Endothelial cell of umbilical vein (primary cell): ENCODE results near the gene ANKRD33B. TPM values are rescaled to one million over a fixed set of nuclear protein-coding genes. Genes with fewer than 3 reads are reported as not detected.

ENCODE experiments used
- BruUV-seq: library from RNA; stranded (reverse); fragments of 400-500 nt; replicated peaks from 2 replicates; lab custom pipeline; 2021; lab: Mats Ljungman, UMichigan
- CTCF ChIA-PET: fragments of 300-600, 350-600 bp; sonication (Branson Sonifier 250); formaldehyde crosslinking; loops from one replicate; lab custom pipeline; 2021; ENCODE audit warnings: antibody characterized with exemption, inconsistent platforms; lab: Charles Lee
- POLR2A ChIA-PET: fragments of 300-600, 350-600 bp; sonication (Branson Sonifier 250); formaldehyde crosslinking; loops from one replicate; lab custom pipeline; 2021; ENCODE audit warnings: antibody characterized with exemption, inconsistent platforms; lab: Charles Lee
- DNase-seq: peaks from one replicate; pipeline ENCODE4 v3.0.0-alpha.2; 2011; ENCODE audit warnings: low read depth, low spot score
- FAIRE-seq: peaks from 2 replicates; lab custom pipeline; 2011; peaks lifted over from hg19 to GRCh38; lab: Jason Lieb, UNC
- H2AFZ ChIP-seq: 2 replicates; pipeline ENCODE4 v1.6.0; 2012; ENCODE audit warnings: low read depth, low read length, control low read depth, inconsistent platforms
- H3K27ac ChIP-seq: 2 replicates; pipeline ENCODE4 v1.5.1; 2011; ENCODE audit warnings: low read depth, mild to moderate bottlenecking, control low read depth, low read length, moderate library complexity; ENCODE audit not compliant: insufficient read depth
- H3K27me3 ChIP-seq, 2 experiments: 2 replicates each; pipeline versions ENCODE4 v1.6.0 to v1.6.1; 2011; ENCODE audit warnings: low read length in 2 of 2, mixed read lengths in 1 of 2; ENCODE audit not compliant: control insufficient read depth in 2 of 2, insufficient read depth in 2 of 2
- H3K36me3 ChIP-seq, 2 experiments: 2 replicates in 1 of 2; 3 replicates in 1 of 2; pipeline ENCODE4 v1.5.1; 2011; ENCODE audit warnings: low read length in 2 of 2, mild to moderate bottlenecking in 1 of 2, moderate library complexity in 1 of 2; ENCODE audit not compliant: control insufficient read depth in 2 of 2, insufficient read depth in 2 of 2; ENCODE audit errors: extremely low read depth in 1 of 2
- H3K4me1 ChIP-seq: 3 replicates; pipeline ENCODE4 v1.5.1; 2011; ENCODE audit warnings: mild to moderate bottlenecking, low read length; ENCODE audit not compliant: control insufficient read depth, insufficient read depth; ENCODE audit errors: extremely low read depth
- H3K4me2 ChIP-seq: 2 replicates; pipeline ENCODE4 v1.6.1; 2011; ENCODE audit warnings: low read length, control low read depth, mixed read lengths; ENCODE audit not compliant: insufficient read depth
- H3K4me3 ChIP-seq, 3 experiments: fragments of 200-600 bp in 1 of 3; sonication (generic), shearing (Covaris generic) in 1 of 3; replicated peaks in 1 of 3; 2 replicates each; pipeline ENCODE4 v1.5.1; 2011 to 2016; ENCODE audit warnings: control low read depth in 3 of 3, low read length in 3 of 3, mild to moderate bottlenecking in 2 of 3, inconsistent platforms in 1 of 3, low read depth in 1 of 3, moderate library complexity in 1 of 3; ENCODE audit not compliant: insufficient read depth in 1 of 3
- H3K79me2 ChIP-seq: 2 replicates; pipeline ENCODE4 v1.6.0; 2012; ENCODE audit warnings: low read length, inconsistent platforms; ENCODE audit not compliant: control insufficient read depth, insufficient read depth
- H3K9ac ChIP-seq: replicated peaks from 2 replicates; pipeline ENCODE3; 2011; ENCODE audit warnings: low read length, control low read depth; ENCODE audit not compliant: insufficient read depth; ENCODE audit errors: extremely low read depth
- H3K9me1 ChIP-seq: replicated peaks from 3 replicates; pipeline ENCODE4 v1.6.0; 2011; ENCODE audit warnings: mild to moderate bottlenecking, low read length; ENCODE audit not compliant: control insufficient read depth, insufficient read depth; ENCODE audit errors: extremely low read depth
- H3K9me3 ChIP-seq: replicated peaks from 2 replicates; pipeline ENCODE4 v1.5.1; 2012; ENCODE audit warnings: low read length, inconsistent platforms; ENCODE audit not compliant: control insufficient read depth, insufficient read depth
- H4K20me1 ChIP-seq: replicated peaks from 2 replicates; pipeline ENCODE3; 2011; ENCODE audit warnings: mild to moderate bottlenecking, low read length; ENCODE audit not compliant: control insufficient read depth, insufficient read depth; ENCODE audit errors: extremely low read depth
- EZH2 ChIP-seq: IDR thresholded peaks from 2 replicates; pipeline ENCODE4 v1.6.1; 2012; ENCODE audit warnings: borderline replicate concordance, low read depth, mild to moderate bottlenecking, moderate library complexity, low read length, inconsistent platforms; ENCODE audit not compliant: severe bottlenecking
- FOS ChIP-seq: IDR thresholded peaks from 2 replicates; pipeline ENCODE4 v1.6.1; 2011; ENCODE audit warnings: mild to moderate bottlenecking, low read length, moderate library complexity, borderline replicate concordance; ENCODE audit not compliant: insufficient read depth
- GATA2 ChIP-seq: IDR thresholded peaks from 2 replicates; pipeline ENCODE4 v1.7.0; 2011; ENCODE audit warnings: low read depth, mild to moderate bottlenecking, moderate library complexity, mixed read lengths, low read length; ENCODE audit not compliant: insufficient read length, insufficient read depth
- JUN ChIP-seq: IDR thresholded peaks from 2 replicates; pipeline ENCODE4 v1.6.1; 2011; ENCODE audit warnings: borderline replicate concordance, low read depth; ENCODE audit not compliant: insufficient read length, insufficient read depth
- MAX ChIP-seq: IDR thresholded peaks from 2 replicates; pipeline ENCODE4 v1.6.1; 2011; ENCODE audit not compliant: insufficient read depth, insufficient read length
- MYC ChIP-seq: IDR thresholded peaks from one replicate; pipeline ENCODE4 v1.6.1; 2011; ENCODE audit warnings: mild to moderate bottlenecking, low read depth, low read length
- POLR2A ChIP-seq: IDR thresholded peaks from 2 replicates; pipeline ENCODE4 v1.6.1; 2012; ENCODE audit warnings: low read depth, mild to moderate bottlenecking, control low read depth, low read length
- POLR2AphosphoS5 ChIP-seq: IDR thresholded peaks from 2 replicates; pipeline ENCODE4 v1.6.1; 2012; ENCODE audit warnings: low read depth, mild to moderate bottlenecking, control low read depth, low read length, moderate library complexity; ENCODE audit not compliant: insufficient read depth
- dilution Hi-C: fragments of 300-500 bp; cut with MboI; formaldehyde crosslinking; loops from one replicate; pipeline ENCODE4 v1.15.0; 2019; ENCODE audit warnings: low sequenced_read_pairs; ENCODE audit not compliant: extremely low pct_ligation_motif_present
- intact Hi-C: fragments of 100-400 bp; cut with micrococcal nuclease; formaldehyde crosslinking; loops from one replicate; pipeline ENCODE4 v1.10.0; 2022
- polyA plus RNA-seq, 4 experiments: library from polyadenylated mRNA; depleted of rRNA in 3 of 4; stranded (reverse) in 3 of 4; unstranded in 1 of 4; fragments of >200 nt; gene quantifications; 2 replicates each; pipeline versions ENCODE4 v1.2.1 to v1.2.3, GENCODE V29; 2011 to 2012; ENCODE audit warnings: missing spikeins in 1 of 4
- total RNA-seq: library from RNA; stranded (reverse); gene quantifications from 2 replicates; pipeline ENCODE4 v1.2.3, GENCODE V29; 2021
- TF ChIP-seq, protein P1 (sequence below), 2 donors: IDR thresholded peaks; 1 replicate in 1 of 2; 2 replicates in 1 of 2; pipeline ENCODE4 v1.5.1; 2011; ENCODE audit warnings: low read length in 2 of 2, mild to moderate bottlenecking in 2 of 2, moderate library complexity in 2 of 2, control low read depth in 1 of 2, inconsistent platforms in 1 of 2, low read depth in 1 of 2; ENCODE audit not compliant: insufficient read depth in 1 of 2; ENCODE audit errors: extremely low read depth in 1 of 2

The ANKRD33B gene
- total and polyA plus RNA-seq, 2 donors (not counting 3 experiments of a cell fraction or from before 2014, with no cell fraction given) = 2.4 to 5.4 TPM

GRCh38 chr5:10592601-10593000, 28.7 kb downstream of the ANKRD33B start:
- H3K4me1 ChIP-seq = peaks cover 36% of the 10 kb centered on the region
- no TSS peak for BruUV-seq

DNA sequence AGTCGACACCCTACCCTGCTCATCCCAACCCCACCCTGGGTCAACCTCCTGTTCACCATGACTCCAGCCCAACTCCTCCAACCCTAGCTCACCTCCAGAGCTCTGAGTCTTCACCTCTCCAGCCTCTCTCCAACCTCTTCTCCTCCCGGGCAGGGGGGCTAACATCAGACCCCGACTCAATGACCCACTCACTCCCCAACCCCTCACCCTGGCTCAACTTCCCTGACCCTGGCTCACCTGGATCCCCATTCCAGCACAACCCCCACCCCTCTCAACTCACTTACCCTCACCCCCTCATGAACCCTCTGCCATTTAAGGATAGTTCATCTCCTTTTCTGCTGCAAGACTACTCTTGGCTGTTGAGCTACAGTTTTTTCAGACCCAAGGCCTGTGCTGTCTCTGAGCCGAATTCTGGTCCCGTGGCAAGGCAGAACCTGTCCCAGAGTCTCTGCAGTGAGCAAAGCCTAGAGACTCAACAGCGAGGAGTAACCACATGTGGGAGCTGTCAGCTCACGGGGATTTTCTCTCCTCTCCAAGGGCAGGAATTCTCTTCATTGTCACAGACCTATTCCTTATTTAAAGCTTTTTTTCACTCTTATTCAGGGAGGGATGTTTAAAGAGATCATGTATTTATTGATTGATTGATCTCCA, 29.8 kb downstream of the ANKRD33B start:
- no peak for TF ChIP-seq POLR2A
- no peak for TF ChIP-seq MAX
- no peak for TF ChIP-seq POLR2AphosphoS5
- no peak for TF ChIP-seq EZH2
- no peak for TF ChIP-seq GATA2
- TF ChIP-seq MYC = no peak
- TF ChIP-seq JUN = no peak
- no peak for TF ChIP-seq FOS
- TF ChIP-seq, protein P1, sequence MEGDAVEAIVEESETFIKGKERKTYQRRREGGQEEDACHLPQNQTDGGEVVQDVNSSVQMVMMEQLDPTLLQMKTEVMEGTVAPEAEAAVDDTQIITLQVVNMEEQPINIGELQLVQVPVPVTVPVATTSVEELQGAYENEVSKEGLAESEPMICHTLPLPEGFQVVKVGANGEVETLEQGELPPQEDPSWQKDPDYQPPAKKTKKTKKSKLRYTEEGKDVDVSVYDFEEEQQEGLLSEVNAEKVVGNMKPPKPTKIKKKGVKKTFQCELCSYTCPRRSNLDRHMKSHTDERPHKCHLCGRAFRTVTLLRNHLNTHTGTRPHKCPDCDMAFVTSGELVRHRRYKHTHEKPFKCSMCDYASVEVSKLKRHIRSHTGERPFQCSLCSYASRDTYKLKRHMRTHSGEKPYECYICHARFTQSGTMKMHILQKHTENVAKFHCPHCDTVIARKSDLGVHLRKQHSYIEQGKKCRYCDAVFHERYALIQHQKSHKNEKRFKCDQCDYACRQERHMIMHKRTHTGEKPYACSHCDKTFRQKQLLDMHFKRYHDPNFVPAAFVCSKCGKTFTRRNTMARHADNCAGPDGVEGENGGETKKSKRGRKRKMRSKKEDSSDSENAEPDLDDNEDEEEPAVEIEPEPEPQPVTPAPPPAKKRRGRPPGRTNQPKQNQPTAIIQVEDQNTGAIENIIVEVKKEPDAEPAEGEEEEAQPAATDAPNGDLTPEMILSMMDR (IDR thresholded peaks at IDR 0.05; ENCODE audit: extremely low read depth in 1 of 2, insufficient read depth in 1 of 2, low read depth in 1 of 2, low read length in 2 of 2) = no peak
- no peaks in the 10 kb centered on the region for H4K20me1 ChIP-seq
- H3K4me1 ChIP-seq = peaks cover 36% of the 10 kb centered on the region
- DNase-seq = no peak
- no peak overlapping the region for H3K4me3 ChIP-seq
- peaks cover 4% of the 10 kb centered on the region for H3K79me2 ChIP-seq
- CTCF ChIA-PET = interaction anchor here (1.2 to 1.9 kb wide), 3 partner anchors 17 to 136 kb away, joined by 4 to 12 read pairs (median 9); no protein-coding TSS in a partner anchor
- POLR2A ChIA-PET = no interaction called here
- no peaks in the 10 kb centered on the region for H3K9me1 ChIP-seq
- no peak overlapping the region for H2AFZ ChIP-seq
- no peaks in the 10 kb centered on the region for H3K27me3 ChIP-seq
- no peak for FAIRE-seq
- H3K9ac ChIP-seq = no peak overlapping the region
- H3K36me3 ChIP-seq = no peaks in the 10 kb centered on the region
- no peak overlapping the region for H3K4me2 ChIP-seq
- H3K9me3 ChIP-seq = no peaks in the 10 kb centered on the region
- no TSS peak for BruUV-seq
- no peak overlapping the region for H3K27ac ChIP-seq
- dilution Hi-C loops = no loop called here
- intact Hi-C loops = no loop called here

More at GRCh38 chr5:10592601-10593000, 28.7 kb downstream of the ANKRD33B start:
- TF ChIP-seq POLR2A = no peak
- no peak for TF ChIP-seq FOS
- TF ChIP-seq GATA2 = no peak
- TF ChIP-seq JUN = no peak
- peaks cover 4% of the 10 kb centered on the region for H3K79me2 ChIP-seq
- ChIA-PET CTCF (interaction anchor here (0.7 to 1.9 kb wide), 6 partner anchors 9 to 78 kb away, joined by 3 to 12 read pairs (median 4); no protein-coding TSS in a partner anchor), POLR2A (interaction anchor here (0.6 kb wide), 1 partner anchor 15 kb away, joined by 6 read pairs; no protein-coding TSS in a partner anchor)
- no peaks in the 10 kb centered on the region for H3K27me3 ChIP-seq
- no peak overlapping the region for H3K4me2 ChIP-seq
- no peaks in the 10 kb centered on the region for H3K9me3 ChIP-seq
- no peaks in the 10 kb centered on the region for H3K9me1 ChIP-seq
- H3K9ac ChIP-seq = no peak overlapping the region
- intact Hi-C loops = no loop called here
- DNase-seq (no peak), FAIRE-seq (no peak)
- H4K20me1 ChIP-seq = no peaks in the 10 kb centered on the region
- H3K36me3 ChIP-seq = no peaks in the 10 kb centered on the region
- H3K27ac ChIP-seq = no peak overlapping the region
- H3K4me3 ChIP-seq = no peak overlapping the region
- dilution Hi-C loops = no loop called here
- H2AFZ ChIP-seq = no peak overlapping the region
